Measurements from ENCODE around the gene PRR33. TPM values are rescaled to one million over a fixed set of nuclear protein-coding genes. Genes with fewer than 3 reads are reported as not detected.

The PRR33 gene
- total and polyA plus RNA-seq, 9 of the 15 experiments (the other 6 are each of a cell fraction or from before 2014, with no cell fraction given) = not detected

GRCh38 chr11:1838426-1839144 is 53.1 kb downstream of the PRR33 start, which contains the start of gene TNNI2:
TNNI2 (plus strand) TSS chr11:1838981; CDS start chr11:1839697, 716 bp downstream.
- FAIRE-seq (no peak), ATAC-seq (peak; percentile 7; the same call in 1 of the 3 replicates), DNase-seq (ENCODE audit: extremely low read depth in 1 of 4, low spot score in 3 of 4) (no peak)
- Histone ChIP-seq H3K9me1 (ENCODE audit: control insufficient read depth, insufficient read depth, low read length) (no peaks in the 10 kb centered on the region), H3K27ac (ENCODE audit: extremely low read depth, low read depth, low read length) (no peak within 1 kb of the TSS), H3K79me2 (ENCODE audit: control insufficient read depth, insufficient read depth, low read length) (no peaks in the 10 kb centered on the region), H3K9ac (ENCODE audit: insufficient read depth in 1 of 2, low read depth in 2 of 2, low read length in 2 of 2) (0 out of 4 replicates have a peak within 1 kb of the TSS, but pooled peaks of 1 of the 2 experiments have one; percentile 20), H3K4me1 (replicated peaks in 1 of 2; ENCODE audit: control insufficient read depth in 2 of 2, insufficient read depth in 2 of 2, low read length in 2 of 2) (peaks cover 0 to 56% of the 10 kb centered on the region in 2 experiments; a peak in 4 of 5 replicates), H3K27me3 (ENCODE audit: control insufficient read depth in 2 of 2, insufficient read depth in 2 of 2, low read length in 2 of 2) (peaks cover 3 to 59% of the 10 kb centered on the region in 2 experiments; a peak in 3 of 5 replicates), H3K4me3 (no peak within 1 kb of the TSS), H3K36me3 (ENCODE audit: control insufficient read depth, insufficient read depth, low read length) (no peaks in the 10 kb centered on the region), H4K20me1 (replicated peaks; ENCODE audit: control insufficient read depth, insufficient read depth, low read length) (peaks cover 12% of the 10 kb centered on the region), H3K4me2 (ENCODE audit: insufficient read depth, low read length) (no peak within 1 kb of the TSS), H2AFZ (ENCODE audit: low read depth, low read length) (no peak within 1 kb of the TSS), H3K9me3 (replicated peaks; ENCODE audit: control insufficient read depth, insufficient read depth, low read depth, low read length) (no peaks in the 10 kb centered on the region)
- BruUV-seq (replicated peaks) = no TSS peak
- ChIA-PET CTCF (ENCODE audit: low intra/inter-chr PET ratio) (interaction anchor here (1.6 to 3.5 kb wide), 2 partner anchors 162 to 313 kb away, joined by 7 to 54 read pairs; partner anchors contain the start of gene H19), POLR2A (no interaction called here)
- intact Hi-C loops (cut with micrococcal nuclease) (no loop called here), in situ Hi-C loops (cut with MboI) (no loop called here)
- TF ChIP-seq DDX20 (tag; IDR thresholded peaks at IDR 0.05; ENCODE audit: low read depth) = no peak
- TF ChIP-seq, protein P1, sequence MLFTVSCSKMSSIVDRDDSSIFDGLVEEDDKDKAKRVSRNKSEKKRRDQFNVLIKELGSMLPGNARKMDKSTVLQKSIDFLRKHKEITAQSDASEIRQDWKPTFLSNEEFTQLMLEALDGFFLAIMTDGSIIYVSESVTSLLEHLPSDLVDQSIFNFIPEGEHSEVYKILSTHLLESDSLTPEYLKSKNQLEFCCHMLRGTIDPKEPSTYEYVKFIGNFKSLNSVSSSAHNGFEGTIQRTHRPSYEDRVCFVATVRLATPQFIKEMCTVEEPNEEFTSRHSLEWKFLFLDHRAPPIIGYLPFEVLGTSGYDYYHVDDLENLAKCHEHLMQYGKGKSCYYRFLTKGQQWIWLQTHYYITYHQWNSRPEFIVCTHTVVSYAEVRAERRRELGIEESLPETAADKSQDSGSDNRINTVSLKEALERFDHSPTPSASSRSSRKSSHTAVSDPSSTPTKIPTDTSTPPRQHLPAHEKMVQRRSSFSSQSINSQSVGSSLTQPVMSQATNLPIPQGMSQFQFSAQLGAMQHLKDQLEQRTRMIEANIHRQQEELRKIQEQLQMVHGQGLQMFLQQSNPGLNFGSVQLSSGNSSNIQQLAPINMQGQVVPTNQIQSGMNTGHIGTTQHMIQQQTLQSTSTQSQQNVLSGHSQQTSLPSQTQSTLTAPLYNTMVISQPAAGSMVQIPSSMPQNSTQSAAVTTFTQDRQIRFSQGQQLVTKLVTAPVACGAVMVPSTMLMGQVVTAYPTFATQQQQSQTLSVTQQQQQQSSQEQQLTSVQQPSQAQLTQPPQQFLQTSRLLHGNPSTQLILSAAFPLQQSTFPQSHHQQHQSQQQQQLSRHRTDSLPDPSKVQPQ (CRISPR knock-in tag; IDR thresholded peaks at IDR 0.05; ENCODE audit: borderline replicate concordance) = no peak
- TF ChIP-seq, protein P2, sequence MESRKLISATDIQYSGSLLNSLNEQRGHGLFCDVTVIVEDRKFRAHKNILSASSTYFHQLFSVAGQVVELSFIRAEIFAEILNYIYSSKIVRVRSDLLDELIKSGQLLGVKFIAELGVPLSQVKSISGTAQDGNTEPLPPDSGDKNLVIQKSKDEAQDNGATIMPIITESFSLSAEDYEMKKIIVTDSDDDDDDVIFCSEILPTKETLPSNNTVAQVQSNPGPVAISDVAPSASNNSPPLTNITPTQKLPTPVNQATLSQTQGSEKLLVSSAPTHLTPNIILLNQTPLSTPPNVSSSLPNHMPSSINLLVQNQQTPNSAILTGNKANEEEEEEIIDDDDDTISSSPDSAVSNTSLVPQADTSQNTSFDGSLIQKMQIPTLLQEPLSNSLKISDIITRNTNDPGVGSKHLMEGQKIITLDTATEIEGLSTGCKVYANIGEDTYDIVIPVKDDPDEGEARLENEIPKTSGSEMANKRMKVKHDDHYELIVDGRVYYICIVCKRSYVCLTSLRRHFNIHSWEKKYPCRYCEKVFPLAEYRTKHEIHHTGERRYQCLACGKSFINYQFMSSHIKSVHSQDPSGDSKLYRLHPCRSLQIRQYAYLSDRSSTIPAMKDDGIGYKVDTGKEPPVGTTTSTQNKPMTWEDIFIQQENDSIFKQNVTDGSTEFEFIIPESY (CRISPR knock-in tag; IDR thresholded peaks at IDR 0.05) = 0 out of 2 replicates have a peak, but pooled peaks have one; percentile 16
- 12% methylated on average over 24 of the region's 32 CpGs for WGBS (ENCODE audit: insufficient coverage, low coverage, missing lambda C conversion rate)

Small RNA genes within 50 kb of the gene (microRNA-seq; reads per million reads assigned to microRNA genes)
- gene MIR4298 (ENCODE audit: borderline microRNAs expressed) (not detected), gene MIR7847 (ENCODE audit: borderline microRNAs expressed) (not detected)

Small RNA genes within 50 kb of the gene (small RNA-seq; reads per million reads assigned to genes)
- gene AC051649.1 (not detected), gene MIR4298 (not detected)

Other genes starting within 250 kb of the PRR33 start
Only the 7 nearest of the 10 such genes appear.
- gene CTSD, start 128.0 kb downstream of the PRR33 start, total RNA-seq (2014; rRNA removed) = 72.3 and 87.0 TPM in 2 replicates
- 10.9 and 12.3 TPM in 2 replicates for gene CTSD, start 128.0 kb downstream of the PRR33 start, total RNA-seq (2014; rRNA removed; fragmentation: Illumina TruSeq; extraction: Trizol)
- 40.9 and 42.3 TPM in 2 replicates for gene CTSD, start 128.0 kb downstream of the PRR33 start, total RNA-seq (2015; rRNA removed; fragmentation: Illumina TruSeq; extraction: Trizol)
- 112 and 116 TPM in 2 replicates for gene CTSD, start 128.0 kb downstream of the PRR33 start, total RNA-seq (2021)
- gene CTSD, start 128.0 kb downstream of the PRR33 start, polyA plus RNA-seq (2011; rRNA removed) = 21.7 and 37.1 TPM in 2 replicates
- 66.8 and 111 TPM in 2 replicates for gene CTSD, start 128.0 kb downstream of the PRR33 start, polyA plus RNA-seq (2014; fragmentation: Illumina TruSeq; extraction: Trizol)
- gene CTSD, start 128.0 kb downstream of the PRR33 start, polyA plus RNA-seq (2014; fragmentation: Nextera tagmentation; extraction: Ambion mirVana) = 1 to 10 TPM; 1.0 to 3.7 TPM
- gene CTSD, start 128.0 kb downstream of the PRR33 start, polyA plus RNA-seq (2014; rRNA removed) = 40.5 and 46.8 TPM in 2 replicates
- gene SYT8, start 56.9 kb downstream of the PRR33 start, total RNA-seq (2014; rRNA removed) = not detected in 2 replicates
- not detected in 2 replicates for gene SYT8, start 56.9 kb downstream of the PRR33 start, total RNA-seq (2014; rRNA removed; fragmentation: Illumina TruSeq; extraction: Trizol)
- not detected in 2 replicates for gene SYT8, start 56.9 kb downstream of the PRR33 start, total RNA-seq (2015; rRNA removed; fragmentation: Illumina TruSeq; extraction: Trizol)
- gene SYT8, start 56.9 kb downstream of the PRR33 start, total RNA-seq (2021) = not detected in 2 replicates
- gene SYT8, start 56.9 kb downstream of the PRR33 start, polyA plus RNA-seq (2011; rRNA removed) = not detected in 2 replicates
- gene SYT8, start 56.9 kb downstream of the PRR33 start, polyA plus RNA-seq (2014; fragmentation: Illumina TruSeq; extraction: Trizol) = not detected in 2 replicates
- gene SYT8, start 56.9 kb downstream of the PRR33 start, polyA plus RNA-seq (2014; fragmentation: Nextera tagmentation; extraction: Ambion mirVana) = not detected
- not detected in 2 replicates for gene SYT8, start 56.9 kb downstream of the PRR33 start, polyA plus RNA-seq (2014; rRNA removed)
- not detected in 2 replicates for gene TNNI2, start 52.9 kb downstream of the PRR33 start, total RNA-seq (2014; rRNA removed)
- not detected in 2 replicates for gene TNNI2, start 52.9 kb downstream of the PRR33 start, total RNA-seq (2014; rRNA removed; fragmentation: Illumina TruSeq; extraction: Trizol)
- gene TNNI2, start 52.9 kb downstream of the PRR33 start, total RNA-seq (2015; rRNA removed; fragmentation: Illumina TruSeq; extraction: Trizol) = not detected in 2 replicates
- not detected in 2 replicates for gene TNNI2, start 52.9 kb downstream of the PRR33 start, total RNA-seq (2021)
- not detected in 2 replicates for gene TNNI2, start 52.9 kb downstream of the PRR33 start, polyA plus RNA-seq (2011; rRNA removed)
- gene TNNI2, start 52.9 kb downstream of the PRR33 start, polyA plus RNA-seq (2014; fragmentation: Illumina TruSeq; extraction: Trizol) = not detected in 2 replicates
- not detected for gene TNNI2, start 52.9 kb downstream of the PRR33 start, polyA plus RNA-seq (2014; fragmentation: Nextera tagmentation; extraction: Ambion mirVana)
- gene TNNI2, start 52.9 kb downstream of the PRR33 start, polyA plus RNA-seq (2014; rRNA removed) = not detected in 2 replicates
- 0.08 and 1.2 TPM in 2 replicates for gene LSP1, start 38.8 kb downstream of the PRR33 start, total RNA-seq (2014; rRNA removed)
- not detected in 2 replicates for gene LSP1, start 38.8 kb downstream of the PRR33 start, total RNA-seq (2014; rRNA removed; fragmentation: Illumina TruSeq; extraction: Trizol)
- gene LSP1, start 38.8 kb downstream of the PRR33 start, total RNA-seq (2015; rRNA removed; fragmentation: Illumina TruSeq; extraction: Trizol) = 0.65 TPM in 1 of 2 replicates, not detected in the other
- 0.73 and 1.1 TPM in 2 replicates for gene LSP1, start 38.8 kb downstream of the PRR33 start, total RNA-seq (2021)
- 0.28 and 0.45 TPM in 2 replicates for gene LSP1, start 38.8 kb downstream of the PRR33 start, polyA plus RNA-seq (2011; rRNA removed)
- gene LSP1, start 38.8 kb downstream of the PRR33 start, polyA plus RNA-seq (2014; fragmentation: Illumina TruSeq; extraction: Trizol) = 2.9 TPM in 1 of 2 replicates, not detected in the other
- under 1 TPM in 1 of 2 experiments, not detected in 1; 0.38 TPM for gene LSP1, start 38.8 kb downstream of the PRR33 start, polyA plus RNA-seq (2014; fragmentation: Nextera tagmentation; extraction: Ambion mirVana)
- gene LSP1, start 38.8 kb downstream of the PRR33 start, polyA plus RNA-seq (2014; rRNA removed) = 0.08 TPM in 1 of 2 replicates, not detected in the other
- gene TNNT3, start 27.8 kb upstream of the PRR33 start, total RNA-seq (2014; rRNA removed) = not detected in 2 replicates
- not detected in 2 replicates for gene TNNT3, start 27.8 kb upstream of the PRR33 start, total RNA-seq (2014; rRNA removed; fragmentation: Illumina TruSeq; extraction: Trizol)
- gene TNNT3, start 27.8 kb upstream of the PRR33 start, total RNA-seq (2015; rRNA removed; fragmentation: Illumina TruSeq; extraction: Trizol) = not detected in 2 replicates
- not detected in 2 replicates for gene TNNT3, start 27.8 kb upstream of the PRR33 start, total RNA-seq (2021)
- 0.10 TPM in 1 of 2 replicates, not detected in the other for gene TNNT3, start 27.8 kb upstream of the PRR33 start, polyA plus RNA-seq (2011; rRNA removed)
- not detected in 2 replicates for gene TNNT3, start 27.8 kb upstream of the PRR33 start, polyA plus RNA-seq (2014; fragmentation: Illumina TruSeq; extraction: Trizol)
- not detected for gene TNNT3, start 27.8 kb upstream of the PRR33 start, polyA plus RNA-seq (2014; fragmentation: Nextera tagmentation; extraction: Ambion mirVana)
- gene TNNT3, start 27.8 kb upstream of the PRR33 start, polyA plus RNA-seq (2014; rRNA removed) = not detected in 2 replicates
- gene MRPL23, start 55.4 kb upstream of the PRR33 start, total RNA-seq (2014; rRNA removed) = 109 and 128 TPM in 2 replicates
- 17.5 and 22.7 TPM in 2 replicates for gene MRPL23, start 55.4 kb upstream of the PRR33 start, total RNA-seq (2014; rRNA removed; fragmentation: Illumina TruSeq; extraction: Trizol)
- 46.2 and 53.3 TPM in 2 replicates for gene MRPL23, start 55.4 kb upstream of the PRR33 start, total RNA-seq (2015; rRNA removed; fragmentation: Illumina TruSeq; extraction: Trizol)
- 63.7 and 72.7 TPM in 2 replicates for gene MRPL23, start 55.4 kb upstream of the PRR33 start, total RNA-seq (2021)
- 35.5 and 50.9 TPM in 2 replicates for gene MRPL23, start 55.4 kb upstream of the PRR33 start, polyA plus RNA-seq (2011; rRNA removed)
- 37.4 and 42.9 TPM in 2 replicates for gene MRPL23, start 55.4 kb upstream of the PRR33 start, polyA plus RNA-seq (2014; fragmentation: Illumina TruSeq; extraction: Trizol)
- 1 to 10 TPM in 1 of 2 experiments, under 1 TPM in 1; 0.44 to 1.1 TPM for gene MRPL23, start 55.4 kb upstream of the PRR33 start, polyA plus RNA-seq (2014; fragmentation: Nextera tagmentation; extraction: Ambion mirVana)
- 79.9 and 85.9 TPM in 2 replicates for gene MRPL23, start 55.4 kb upstream of the PRR33 start, polyA plus RNA-seq (2014; rRNA removed)
- 18.7 and 20.7 TPM in 2 replicates for gene H19, start 105.9 kb upstream of the PRR33 start, total RNA-seq (2014; rRNA removed)
- gene H19, start 105.9 kb upstream of the PRR33 start, total RNA-seq (2014; rRNA removed; fragmentation: Illumina TruSeq; extraction: Trizol) = 4.0 and 5.8 TPM in 2 replicates
- gene H19, start 105.9 kb upstream of the PRR33 start, total RNA-seq (2015; rRNA removed; fragmentation: Illumina TruSeq; extraction: Trizol) = 20.5 and 24.6 TPM in 2 replicates
- 10.0 and 15.6 TPM in 2 replicates for gene H19, start 105.9 kb upstream of the PRR33 start, total RNA-seq (2021)
- gene H19, start 105.9 kb upstream of the PRR33 start, polyA plus RNA-seq (2011; rRNA removed) = 220 and 682 TPM in 2 replicates
- gene H19, start 105.9 kb upstream of the PRR33 start, polyA plus RNA-seq (2014; fragmentation: Illumina TruSeq; extraction: Trizol) = 15.7 and 19.7 TPM in 2 replicates
- under 1 TPM; 0.13 to 0.63 TPM for gene H19, start 105.9 kb upstream of the PRR33 start, polyA plus RNA-seq (2014; fragmentation: Nextera tagmentation; extraction: Ambion mirVana)
- gene H19, start 105.9 kb upstream of the PRR33 start, polyA plus RNA-seq (2014; rRNA removed) = 13.0 and 18.2 TPM in 2 replicates

All from K562 (cell line).